Suprapubic skin (tissue), 3 donors: ENCODE results near the gene CNTN6.

Experiments used
- POLR2A ChIP-seq, 2 donors: fragments of 450-650 bp; IDR thresholded peaks; one replicate each; pipeline ENCODE4 v1.6.1; 2017; ENCODE audit warnings: antibody characterized with exemption in 2 of 2, mild to moderate bottlenecking in 2 of 2, moderate library complexity in 2 of 2
- TF ChIP-seq, protein P1 (sequence below), 2 donors: fragments of 200-600 bp in 1 of 2; fragments of 450-650 bp in 1 of 2; sonication (generic) in 1 of 2; IDR thresholded peaks; one replicate each; pipeline ENCODE4 v1.5.1; 2016 to 2019; ENCODE audit warnings: antibody characterized with exemption in 2 of 2, mild to moderate bottlenecking in 1 of 2, moderate library complexity in 1 of 2

DNA sequence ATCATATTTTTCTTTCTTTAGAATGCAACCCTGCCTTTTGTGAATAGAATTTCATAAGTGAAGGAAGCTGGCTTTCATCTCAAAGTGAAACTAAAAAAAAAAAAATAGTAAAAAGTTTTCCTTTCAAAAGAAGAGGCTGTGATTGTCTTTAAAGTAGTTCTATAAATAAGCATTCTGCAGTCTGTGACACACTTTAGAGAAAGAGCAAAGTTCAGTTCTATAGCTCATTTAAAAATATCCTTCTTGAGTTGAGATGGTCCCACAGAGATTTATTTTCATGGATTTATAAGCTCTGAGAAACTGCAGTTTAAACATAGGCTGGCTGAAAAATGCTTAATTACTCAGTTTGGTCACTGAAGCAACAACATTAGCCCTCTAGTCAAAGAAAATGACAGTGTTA is 36.1 kb upstream of the CNTN6 start:
- TF ChIP-seq, protein P1, sequence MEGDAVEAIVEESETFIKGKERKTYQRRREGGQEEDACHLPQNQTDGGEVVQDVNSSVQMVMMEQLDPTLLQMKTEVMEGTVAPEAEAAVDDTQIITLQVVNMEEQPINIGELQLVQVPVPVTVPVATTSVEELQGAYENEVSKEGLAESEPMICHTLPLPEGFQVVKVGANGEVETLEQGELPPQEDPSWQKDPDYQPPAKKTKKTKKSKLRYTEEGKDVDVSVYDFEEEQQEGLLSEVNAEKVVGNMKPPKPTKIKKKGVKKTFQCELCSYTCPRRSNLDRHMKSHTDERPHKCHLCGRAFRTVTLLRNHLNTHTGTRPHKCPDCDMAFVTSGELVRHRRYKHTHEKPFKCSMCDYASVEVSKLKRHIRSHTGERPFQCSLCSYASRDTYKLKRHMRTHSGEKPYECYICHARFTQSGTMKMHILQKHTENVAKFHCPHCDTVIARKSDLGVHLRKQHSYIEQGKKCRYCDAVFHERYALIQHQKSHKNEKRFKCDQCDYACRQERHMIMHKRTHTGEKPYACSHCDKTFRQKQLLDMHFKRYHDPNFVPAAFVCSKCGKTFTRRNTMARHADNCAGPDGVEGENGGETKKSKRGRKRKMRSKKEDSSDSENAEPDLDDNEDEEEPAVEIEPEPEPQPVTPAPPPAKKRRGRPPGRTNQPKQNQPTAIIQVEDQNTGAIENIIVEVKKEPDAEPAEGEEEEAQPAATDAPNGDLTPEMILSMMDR (IDR thresholded peaks at IDR 0.05) = no peak
- TF ChIP-seq POLR2A (IDR thresholded peaks at IDR 0.05) = no peak
